ENCODE results near the gene MTOR. TPM values are rescaled to one million over a fixed set of nuclear protein-coding genes. Genes with fewer than 3 reads are reported as not detected.

MTOR gene
- total RNA-seq, 1 experiment from 2014 or later, result 48.0 TPM

DNA sequence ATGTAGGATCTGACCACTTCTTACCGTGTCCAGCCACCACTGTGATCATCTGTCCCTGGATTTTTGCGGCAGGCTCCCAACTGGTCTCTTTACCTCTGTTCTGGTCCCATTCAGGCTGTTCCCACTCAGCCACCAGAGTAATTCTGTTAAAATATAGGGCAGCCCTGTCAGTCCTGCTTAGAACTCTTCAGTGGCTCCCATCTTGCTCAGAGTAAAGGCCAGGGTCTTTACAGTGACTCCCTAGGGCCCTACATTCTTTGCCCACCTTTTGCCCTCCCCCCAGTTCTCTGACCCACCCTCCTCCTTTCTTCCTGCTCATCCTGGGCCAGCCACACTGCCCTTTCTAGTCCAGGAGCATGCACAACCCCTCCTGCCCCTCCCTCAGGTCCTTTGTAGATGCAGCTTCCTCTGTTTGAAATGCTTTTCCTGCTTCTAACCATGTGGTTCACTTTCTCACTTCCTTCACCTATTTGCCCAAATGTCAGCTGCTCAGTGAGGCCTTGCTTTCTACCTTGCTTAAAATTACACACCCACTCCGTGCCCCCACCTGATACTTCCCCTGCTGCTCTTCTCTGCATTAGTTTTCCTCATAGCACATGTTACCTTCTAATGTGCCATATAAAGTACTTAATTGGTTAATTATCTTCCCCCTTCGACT is 18.5 kb upstream of the MTOR start:
- no peak for TF ChIP-seq EZH2 (IDR thresholded peaks at IDR 0.05; ENCODE audit: low read length, unreplicated experiment)
- no peak for TF ChIP-seq EZH2phosphoT487 (IDR thresholded peaks at IDR 0.05; ENCODE audit: borderline replicate concordance, low read length)
- TF ChIP-seq, protein P1, sequence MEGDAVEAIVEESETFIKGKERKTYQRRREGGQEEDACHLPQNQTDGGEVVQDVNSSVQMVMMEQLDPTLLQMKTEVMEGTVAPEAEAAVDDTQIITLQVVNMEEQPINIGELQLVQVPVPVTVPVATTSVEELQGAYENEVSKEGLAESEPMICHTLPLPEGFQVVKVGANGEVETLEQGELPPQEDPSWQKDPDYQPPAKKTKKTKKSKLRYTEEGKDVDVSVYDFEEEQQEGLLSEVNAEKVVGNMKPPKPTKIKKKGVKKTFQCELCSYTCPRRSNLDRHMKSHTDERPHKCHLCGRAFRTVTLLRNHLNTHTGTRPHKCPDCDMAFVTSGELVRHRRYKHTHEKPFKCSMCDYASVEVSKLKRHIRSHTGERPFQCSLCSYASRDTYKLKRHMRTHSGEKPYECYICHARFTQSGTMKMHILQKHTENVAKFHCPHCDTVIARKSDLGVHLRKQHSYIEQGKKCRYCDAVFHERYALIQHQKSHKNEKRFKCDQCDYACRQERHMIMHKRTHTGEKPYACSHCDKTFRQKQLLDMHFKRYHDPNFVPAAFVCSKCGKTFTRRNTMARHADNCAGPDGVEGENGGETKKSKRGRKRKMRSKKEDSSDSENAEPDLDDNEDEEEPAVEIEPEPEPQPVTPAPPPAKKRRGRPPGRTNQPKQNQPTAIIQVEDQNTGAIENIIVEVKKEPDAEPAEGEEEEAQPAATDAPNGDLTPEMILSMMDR (conservative IDR thresholded peaks at IDR 0.05; ENCODE audit: low read depth, low read length), result no peak
- Histone ChIP-seq H3K9me3 (ENCODE audit: low read length) (no peaks in the 10 kb centered on the region), H3K4me3 (ENCODE audit: low read length) (no peak overlapping the region), H3K27me3 (ENCODE audit: low read length) (no peaks in the 10 kb centered on the region), H3K4me2 (ENCODE audit: low read length) (no peak overlapping the region), H3K36me3 (ENCODE audit: low read depth, low read length) (peaks cover 21% of the 10 kb centered on the region), H3K79me2 (ENCODE audit: low read length) (peaks cover 74% of the 10 kb centered on the region), H3K4me1 (ENCODE audit: insufficient read depth, low read length) (peaks cover 5% of the 10 kb centered on the region; the same call in 1 of the 2 replicates), H3K27ac (ENCODE audit: low read length) (no peak overlapping the region), H3K9me2 (replicated peaks; ENCODE audit: low read length) (no peaks in the 10 kb centered on the region), H3F3A (ENCODE audit: low read length, unreplicated experiment) (no peaks in the 10 kb centered on the region), H3K9ac (ENCODE audit: low read length) (no peak overlapping the region), H4K20me1 (ENCODE audit: low read length) (0 out of 2 replicates have a peak, but pooled peaks cover 4% of the 10 kb centered on the region), H2AFZ (ENCODE audit: low read length) (no peak overlapping the region)
- no peak for ATAC-seq
- no peak for DNase-seq
- intact Hi-C loops (cut with micrococcal nuclease), result loop anchor here (10.0 kb wide), 1 partner anchor 364 kb away; no protein-coding TSS in a partner anchor
- BruUV-seq (replicated peaks), result no TSS peak
- ChIA-PET CTCF (no interaction called here), POLR2A (ENCODE audit: unreplicated experiment) (no interaction called here)

- Histone ChIP-seq H3K4me3 (ENCODE audit: low read length) (no peak overlapping the region), H3F3A (ENCODE audit: low read length, unreplicated experiment) (no peaks in the 10 kb centered on the region), H3K79me2 (ENCODE audit: low read length) (peaks cover 86% of the 10 kb centered on the region), H3K4me1 (ENCODE audit: insufficient read depth, low read length) (peaks cover 11% of the 10 kb centered on the region), H3K27me3 (ENCODE audit: low read length) (no peaks in the 10 kb centered on the region), H3K4me2 (ENCODE audit: low read length) (no peak overlapping the region), H4K20me1 (ENCODE audit: low read length) (0 out of 2 replicates have a peak, but pooled peaks cover 9% of the 10 kb centered on the region), H3K27ac (ENCODE audit: low read length) (no peak overlapping the region), H3K9me2 (replicated peaks; ENCODE audit: low read length) (no peaks in the 10 kb centered on the region), H3K36me3 (ENCODE audit: low read depth, low read length) (peaks cover 16% of the 10 kb centered on the region), H3K9me3 (ENCODE audit: low read length) (no peaks in the 10 kb centered on the region), H2AFZ (ENCODE audit: low read length) (no peak overlapping the region), H3K9ac (ENCODE audit: low read length) (no peak overlapping the region)
- TF ChIP-seq EZH2 (IDR thresholded peaks at IDR 0.05; ENCODE audit: low read length, unreplicated experiment), result no peak
- ChIA-PET CTCF (no interaction called here), POLR2A (ENCODE audit: unreplicated experiment) (no interaction called here)
- ATAC-seq, result no peak
- no peak for DNase-seq
- no TSS peak for BruUV-seq (replicated peaks)
- intact Hi-C loops (cut with micrococcal nuclease), result loop anchor here (10.0 kb wide), 1 partner anchor 365 kb away; no protein-coding TSS in a partner anchor
Measured at GRCh38 chr1:11279630-11280029, 17.3 kb upstream of the MTOR start.

DNA sequence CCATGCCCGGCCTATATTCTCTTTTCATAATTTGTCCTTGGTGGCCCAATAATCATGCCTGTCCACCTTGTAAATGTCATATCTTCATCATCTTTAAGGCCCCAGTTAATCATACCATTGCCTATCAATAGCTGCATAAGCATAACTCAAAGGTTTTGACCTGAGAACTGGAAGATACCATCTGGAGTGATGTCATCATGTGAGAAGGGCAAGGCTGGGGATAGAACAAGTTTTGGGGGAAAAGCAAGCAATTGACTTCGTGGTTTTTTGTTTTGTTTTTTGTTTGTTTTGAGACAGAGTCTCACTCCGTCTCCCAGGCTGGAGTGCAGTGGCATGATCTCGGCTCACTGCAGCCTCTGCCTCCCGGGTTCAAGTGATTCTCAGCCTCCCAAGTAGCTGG is 16.8 kb upstream of the MTOR start:
- Histone ChIP-seq H3F3A (ENCODE audit: low read length, unreplicated experiment) (no peaks in the 10 kb centered on the region), H4K20me1 (ENCODE audit: low read length) (0 out of 2 replicates have a peak, but pooled peaks cover 9% of the 10 kb centered on the region)

More for the DNA sequence above, 16.8 kb upstream of the MTOR start:
- Histone ChIP-seq H3K27ac (ENCODE audit: low read length) (no peak overlapping the region), H2AFZ (ENCODE audit: low read length) (no peak overlapping the region), H3K4me2 (ENCODE audit: low read length) (no peak overlapping the region), H3K9me2 (replicated peaks; ENCODE audit: low read length) (no peaks in the 10 kb centered on the region), H3K9me3 (ENCODE audit: low read length) (no peaks in the 10 kb centered on the region), H3K79me2 (ENCODE audit: low read length) (peaks cover 91% of the 10 kb centered on the region), H3K27me3 (ENCODE audit: low read length) (no peaks in the 10 kb centered on the region), H3K4me3 (ENCODE audit: low read length) (no peak overlapping the region), H3K4me1 (ENCODE audit: insufficient read depth, low read length) (peaks cover 11% of the 10 kb centered on the region), H3K36me3 (ENCODE audit: low read depth, low read length) (peaks cover 16% of the 10 kb centered on the region), H3K9ac (ENCODE audit: low read length) (no peak overlapping the region)
- CTCF ChIA-PET, result no interaction called here
- POLR2A ChIA-PET (ENCODE audit: unreplicated experiment), result no interaction called here
- TF ChIP-seq EZH2 (IDR thresholded peaks at IDR 0.05; ENCODE audit: low read length, unreplicated experiment) (no peak), EZH2phosphoT487 (IDR thresholded peaks at IDR 0.05; ENCODE audit: borderline replicate concordance, low read length) (no peak)
- TF ChIP-seq, protein P1 (conservative IDR thresholded peaks at IDR 0.05; ENCODE audit: low read depth, low read length), result no peak
- intact Hi-C loops (cut with micrococcal nuclease), result no loop called here
- no peak for ATAC-seq
- BruUV-seq (replicated peaks), result no TSS peak
- DNase-seq, result no peak
